NCI-H1417 treated with DMSO at 0.1 percent for 48 hours (cell line): ENCODE measurements around the gene RNF157.
A peak's percentile ranks its signal among the peaks of the same experiment; 100 is the strongest.
"Not testable (repeated sequence)": the region's sequence is repeated elsewhere in the genome, so short reads cannot be mapped to it uniquely, and the experiment has no call there.

Source experiments
- DNase-seq: peaks from one replicate; lab custom pipeline; 2025; lab: John Stamatoyannopoulos, UW

RNF157 gene

DNA sequence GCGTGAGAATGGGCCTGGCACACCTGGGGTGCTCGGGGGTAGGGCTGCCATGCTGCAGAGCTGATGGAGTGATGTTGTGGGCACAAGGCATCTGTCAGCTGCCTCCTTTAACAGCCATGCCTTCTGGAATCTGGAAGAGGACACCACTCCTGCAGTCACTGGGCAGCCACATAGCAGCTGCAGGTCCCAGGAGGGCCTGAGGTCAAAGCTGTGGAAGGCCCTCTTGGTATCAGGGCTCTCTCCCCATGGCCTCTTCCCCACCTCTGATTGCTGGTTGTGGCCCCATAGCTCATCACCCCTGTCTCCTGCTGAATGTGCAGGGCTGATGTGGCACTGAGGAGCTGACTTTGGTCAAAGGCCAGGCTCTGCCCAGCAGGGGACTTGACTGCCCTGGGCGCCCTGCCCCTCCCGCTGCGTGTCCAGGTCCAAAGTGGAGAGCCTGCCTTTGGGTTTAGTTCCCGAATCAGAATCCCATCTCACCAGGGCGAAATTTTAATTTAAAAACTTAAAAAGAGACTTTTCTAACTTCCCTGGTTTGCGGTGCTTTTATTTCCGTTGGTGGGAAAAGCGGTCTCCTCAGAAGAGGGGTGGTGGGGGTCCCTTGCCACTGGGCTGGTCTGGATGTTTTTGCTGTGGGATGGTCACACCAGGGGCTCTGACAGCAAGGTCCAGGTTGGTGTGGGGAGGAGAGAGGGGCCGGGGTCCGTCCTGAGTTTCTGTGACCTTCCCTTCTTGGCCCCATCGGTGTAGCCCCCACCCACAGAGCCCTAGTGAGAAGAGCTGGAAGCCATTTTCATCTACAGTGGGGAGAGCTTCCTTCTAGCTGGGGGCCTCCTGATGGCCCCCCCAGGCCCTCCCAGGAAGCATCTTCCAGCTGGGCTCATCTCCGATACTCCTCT, 30.7 kb upstream of the RNF157 start:
- DNase-seq = no peak

DNA sequence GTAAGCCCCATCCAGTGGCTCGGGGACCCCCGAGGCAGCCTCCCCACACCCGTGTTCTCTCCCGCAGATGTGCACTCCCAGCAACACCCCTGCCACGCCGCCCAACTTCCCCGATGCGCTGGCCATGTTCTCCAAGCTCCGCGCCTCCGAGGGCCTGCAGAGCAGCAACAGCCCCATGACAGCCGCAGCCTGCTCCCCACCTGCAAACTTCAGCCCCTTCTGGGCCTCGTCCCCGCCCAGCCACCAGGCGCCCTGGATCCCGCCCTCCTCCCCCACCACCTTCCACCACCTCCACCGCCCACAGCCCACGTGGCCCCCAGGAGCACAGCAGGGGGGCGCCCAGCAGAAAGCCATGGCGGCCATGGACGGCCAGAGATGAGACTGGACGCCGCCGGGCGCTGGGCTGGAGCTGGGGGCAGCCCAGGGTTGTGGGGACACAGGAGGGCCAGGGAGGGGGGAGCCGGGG, 29.9 kb upstream of the RNF157 start:
- no peak for DNase-seq

DNA sequence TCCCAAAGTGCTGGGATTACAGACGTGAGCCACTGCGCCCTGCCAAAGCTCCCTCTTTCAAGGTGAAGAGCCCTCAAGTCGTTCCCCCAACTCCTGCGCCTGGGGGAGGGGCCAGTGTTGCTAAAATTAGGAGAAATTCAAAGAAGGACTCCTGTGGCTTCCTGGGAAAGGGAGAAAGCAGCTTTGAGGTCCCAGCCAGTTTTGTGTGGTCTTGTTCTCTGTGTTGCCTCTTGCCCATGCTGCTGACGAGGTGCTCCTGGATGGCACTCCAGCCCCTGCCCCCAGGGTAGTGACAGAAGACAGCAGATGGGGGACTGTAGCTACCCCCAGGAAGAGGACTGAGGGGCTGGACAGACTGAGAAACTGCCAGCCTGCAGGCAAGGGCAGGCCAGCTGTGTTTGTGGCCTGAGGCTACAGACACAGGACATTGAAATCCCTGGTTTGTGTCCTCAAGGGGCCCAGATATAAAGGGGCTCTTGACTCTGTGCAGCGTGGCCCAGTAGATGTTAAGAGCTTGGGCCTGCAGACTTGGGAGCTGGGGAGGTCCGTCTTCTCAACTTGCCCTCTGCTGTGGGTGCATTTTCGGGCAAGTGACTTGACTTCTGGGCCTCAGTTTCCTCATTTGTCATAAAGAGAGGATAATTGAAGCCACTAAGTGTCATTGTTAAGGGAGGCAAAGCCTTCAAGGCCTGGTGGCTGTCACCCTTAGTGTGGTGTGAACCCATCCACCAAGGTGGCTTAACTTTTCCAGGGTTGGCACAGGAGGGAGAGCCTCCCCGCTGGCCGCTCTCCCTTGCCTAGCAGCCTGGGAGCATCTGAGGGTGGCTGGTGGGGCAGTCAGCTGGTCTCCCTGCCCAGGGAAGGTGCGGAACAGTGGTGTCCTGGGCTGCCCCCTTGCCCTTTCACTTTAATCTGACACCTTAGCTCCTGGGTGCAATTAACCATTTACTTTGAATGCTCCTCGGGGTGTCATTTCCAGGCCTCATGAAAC, 29.0 kb upstream of the RNF157 start:
- DNase-seq = no peak

DNA sequence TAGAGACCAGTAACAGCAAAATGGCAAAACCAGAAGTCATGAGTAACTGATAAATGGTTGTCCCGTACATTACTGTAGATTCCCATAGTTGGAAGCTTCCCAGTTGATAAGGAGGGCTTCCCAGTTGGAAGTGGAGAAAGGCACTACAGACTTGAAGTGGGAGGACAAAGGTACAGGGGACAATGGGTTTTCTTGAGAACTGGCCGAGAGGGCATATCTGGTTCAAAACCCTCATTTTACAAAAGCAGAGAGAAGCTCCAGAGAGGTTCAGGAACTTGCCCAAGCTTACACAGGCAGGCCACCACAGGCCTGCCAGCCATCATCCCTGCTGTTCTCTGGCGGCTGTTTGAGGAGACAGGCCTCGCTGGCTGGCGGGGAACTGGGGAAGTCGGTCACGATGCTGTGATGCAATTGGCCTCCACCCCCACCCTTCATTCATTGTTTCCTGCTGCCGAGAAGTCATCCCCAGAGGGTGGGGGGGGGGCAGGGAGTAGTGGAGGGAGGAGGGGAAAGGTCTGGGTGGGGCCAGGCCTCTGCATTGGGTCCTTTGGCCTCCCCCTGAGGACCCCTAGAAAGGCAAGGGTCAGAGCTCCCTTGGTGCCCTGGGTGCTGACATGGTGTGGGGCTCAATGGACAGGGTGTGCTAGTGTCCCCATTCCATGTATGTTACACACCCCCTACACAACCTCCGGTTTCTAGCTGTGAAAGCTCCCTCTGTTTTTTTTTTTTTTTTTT, 27.9 kb upstream of the RNF157 start:
- DNase-seq = no peak

DNA sequence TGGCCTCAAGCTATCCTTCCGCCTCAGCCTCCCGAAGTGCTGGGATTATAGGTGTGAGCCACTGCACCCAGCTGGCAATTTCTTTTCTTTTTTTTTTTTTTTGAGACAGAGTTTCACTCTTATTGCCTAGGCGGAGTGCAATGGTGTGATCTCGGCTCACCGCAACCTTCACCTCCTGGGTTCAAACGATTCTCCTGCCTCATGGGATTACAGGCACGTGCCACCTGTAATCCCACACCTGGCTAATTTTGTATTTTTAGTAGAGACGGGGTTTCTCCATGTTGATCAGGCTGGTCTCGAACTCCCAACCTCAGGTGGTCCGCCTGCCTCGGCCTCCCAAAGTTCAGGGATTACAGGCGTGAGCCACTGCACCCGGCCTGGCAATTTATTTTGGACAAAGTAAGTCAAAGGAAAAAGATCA, 27.3 kb upstream of the RNF157 start:
- not testable (repeated sequence) for DNase-seq

DNA sequence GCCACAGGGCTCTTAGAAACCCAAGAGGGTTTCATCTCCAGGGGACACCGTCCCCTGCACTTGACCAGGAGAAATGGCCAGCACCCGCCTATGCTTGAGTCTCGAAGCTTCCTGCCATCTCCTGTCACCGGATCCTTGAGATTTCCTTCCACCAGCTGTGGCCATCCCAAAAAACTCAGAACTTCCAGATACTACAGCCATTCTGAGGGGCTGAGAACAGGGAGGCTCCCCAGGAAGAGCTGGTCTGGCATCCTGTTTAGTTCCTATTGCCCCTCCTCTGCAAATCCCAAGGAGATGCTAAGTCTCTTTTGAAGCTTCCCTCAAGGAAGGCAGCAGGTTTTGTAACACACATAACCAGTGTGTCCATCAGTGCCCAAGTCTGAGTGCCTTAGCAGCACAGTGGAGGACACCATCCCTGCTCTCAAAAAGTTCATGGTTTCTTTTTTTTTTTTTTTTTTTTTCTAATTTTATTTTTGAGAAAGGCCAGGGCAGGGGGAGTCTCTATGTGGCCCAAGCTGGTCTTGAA, 26.8 kb upstream of the RNF157 start:
- DNase-seq = no peak

DNA sequence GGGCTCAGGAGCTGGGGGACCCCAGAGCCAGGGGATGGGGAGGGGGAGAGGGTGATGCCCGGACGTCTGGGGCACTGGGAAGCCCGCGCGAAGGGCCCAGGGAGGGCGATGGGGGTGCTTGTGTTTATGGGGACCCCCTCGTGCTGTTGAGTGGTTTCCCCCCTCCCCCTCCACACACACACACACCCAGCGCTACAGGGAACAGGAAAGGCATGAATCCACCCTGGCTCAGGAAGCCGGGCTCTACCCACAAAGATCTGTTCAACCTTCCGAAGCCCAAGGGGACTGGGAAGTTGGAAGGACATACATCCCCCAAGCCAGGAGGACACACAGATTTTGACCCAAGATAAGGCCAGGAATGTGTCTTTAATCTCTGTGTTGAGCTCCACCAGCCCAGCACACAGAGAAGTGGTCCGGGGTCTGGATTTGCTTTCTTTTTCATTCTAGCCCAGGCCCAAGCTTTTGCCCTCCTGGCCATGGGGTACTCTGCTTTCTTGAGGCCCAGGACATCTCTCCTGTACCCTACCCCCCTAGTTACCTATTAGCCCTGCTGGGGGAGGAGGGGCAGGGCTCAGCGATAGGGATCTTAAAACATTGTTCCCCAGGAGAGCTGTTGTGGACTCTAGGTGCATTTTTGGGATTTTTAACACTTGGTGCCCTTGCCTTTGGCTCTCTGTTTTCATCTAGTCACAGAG, 26.1 kb upstream of the RNF157 start:
- DNase-seq = no peak

DNA sequence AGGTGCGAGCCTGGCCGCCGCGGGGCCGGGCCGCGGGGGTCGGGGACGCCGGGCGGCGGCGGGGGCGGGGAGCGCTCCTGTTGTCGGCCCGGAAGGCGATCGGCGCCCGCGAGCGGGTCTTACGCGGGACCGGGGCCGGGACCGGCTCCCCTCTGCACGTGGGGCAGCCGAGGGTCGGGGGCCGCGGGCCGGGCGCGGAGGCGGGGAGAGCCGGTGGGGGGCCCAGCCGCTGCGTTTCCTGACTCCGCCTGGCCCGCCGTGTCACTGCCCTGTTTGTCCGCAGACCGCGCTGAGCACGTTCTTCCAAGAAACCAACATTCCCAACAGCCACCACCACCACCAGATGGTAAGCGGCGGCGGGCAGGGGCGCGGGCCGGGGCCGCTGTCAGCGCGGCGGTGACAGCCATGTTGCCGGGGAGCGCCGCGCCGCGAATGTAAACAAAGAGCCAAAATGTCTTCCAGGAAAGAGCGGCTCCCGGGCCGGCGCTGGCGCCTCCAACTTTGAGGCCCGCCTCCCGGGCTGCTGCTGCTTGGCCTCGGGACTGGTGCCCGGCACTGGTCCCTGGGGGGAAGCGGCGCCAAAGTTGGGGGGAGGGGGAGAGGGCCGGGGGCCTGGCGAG, 25.4 kb upstream of the RNF157 start:
- DNase-seq = no peak

DNA sequence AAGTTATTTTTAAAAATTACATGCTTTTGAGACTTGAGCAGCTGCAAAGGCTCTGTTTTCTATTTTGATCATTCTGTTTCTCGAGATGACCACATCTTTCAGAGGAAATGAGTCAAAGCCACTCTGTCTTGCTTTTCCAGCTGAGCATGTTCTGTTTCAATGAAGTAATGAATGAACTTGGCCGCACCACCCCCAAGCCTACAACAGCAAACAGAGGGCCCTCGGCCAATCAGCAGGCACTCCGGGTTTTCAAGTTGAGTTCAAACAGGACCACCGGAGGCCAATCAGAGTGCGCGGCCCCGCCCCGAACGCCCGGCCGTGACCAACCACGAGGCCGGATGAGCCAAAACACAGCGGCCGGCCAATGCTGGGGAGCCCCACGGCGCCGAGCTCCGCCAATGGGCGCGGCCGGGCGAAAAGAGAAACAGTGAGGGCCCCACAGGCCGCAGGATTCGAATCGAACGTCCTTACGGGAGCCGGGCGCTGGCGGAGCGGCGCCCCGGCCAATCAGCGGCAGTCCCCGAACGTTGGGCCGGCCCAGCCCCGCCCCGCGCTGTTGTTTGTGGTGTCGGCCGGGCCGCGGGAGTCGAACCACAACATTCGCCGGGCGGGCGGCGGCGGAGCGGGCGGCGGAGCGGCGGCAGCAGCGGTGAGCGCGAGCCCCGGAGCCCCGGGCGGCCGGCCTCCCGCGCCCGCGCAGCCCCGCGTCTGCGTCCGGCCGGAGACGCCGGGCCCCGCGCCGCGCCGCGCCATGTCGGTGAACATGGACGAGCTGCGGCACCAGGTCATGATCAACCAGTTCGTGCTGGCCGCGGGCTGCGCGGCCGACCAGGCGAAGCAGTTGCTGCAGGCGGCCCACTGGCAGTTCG, 24.7 kb upstream of the RNF157 start, which contains the start of gene UBALD2:
Gene UBALD2 (plus strand): TSS at position 594 of the 869 bp plus-strand sequence. CDS start 158 bp downstream, at position 752.
- DNase-seq = peak; percentile 91

DNA sequence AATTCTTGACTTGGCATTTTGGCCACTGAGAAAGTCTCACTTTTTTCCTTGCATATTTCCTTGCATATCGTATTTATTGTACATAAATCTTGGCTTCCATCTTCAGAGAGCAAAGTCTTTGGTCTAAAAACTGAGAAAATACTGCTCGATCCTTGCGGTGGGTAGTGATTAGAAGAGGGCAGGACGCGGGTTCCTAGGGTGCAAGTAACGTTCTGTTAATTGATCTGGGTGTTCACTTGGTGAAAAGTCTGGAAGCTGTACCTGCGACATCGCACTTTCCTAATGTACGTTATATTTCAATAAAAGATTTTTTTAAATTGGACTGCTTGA, 24.1 kb upstream of the RNF157 start:
- DNase-seq = no peak

DNA sequence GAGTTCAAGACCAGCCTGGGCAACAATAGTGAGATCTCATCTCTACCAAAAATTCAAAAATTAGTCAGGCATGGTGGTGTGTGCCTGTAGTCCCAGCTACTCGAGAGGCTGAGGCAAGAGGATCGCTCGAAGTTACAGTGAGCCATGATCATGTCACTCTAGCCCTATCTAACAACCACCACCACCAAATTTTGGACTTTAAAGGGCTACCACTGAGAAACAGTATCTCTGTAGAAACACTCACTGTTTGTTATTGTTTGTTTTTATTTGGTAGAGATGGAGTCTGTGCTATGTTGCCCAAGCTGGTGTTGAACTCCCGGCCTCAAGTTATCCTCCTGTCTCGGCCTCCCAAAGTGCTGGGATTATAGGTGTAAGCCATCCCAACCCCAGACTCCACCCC, 23.6 kb upstream of the RNF157 start:
- DNase-seq = no peak

DNA sequence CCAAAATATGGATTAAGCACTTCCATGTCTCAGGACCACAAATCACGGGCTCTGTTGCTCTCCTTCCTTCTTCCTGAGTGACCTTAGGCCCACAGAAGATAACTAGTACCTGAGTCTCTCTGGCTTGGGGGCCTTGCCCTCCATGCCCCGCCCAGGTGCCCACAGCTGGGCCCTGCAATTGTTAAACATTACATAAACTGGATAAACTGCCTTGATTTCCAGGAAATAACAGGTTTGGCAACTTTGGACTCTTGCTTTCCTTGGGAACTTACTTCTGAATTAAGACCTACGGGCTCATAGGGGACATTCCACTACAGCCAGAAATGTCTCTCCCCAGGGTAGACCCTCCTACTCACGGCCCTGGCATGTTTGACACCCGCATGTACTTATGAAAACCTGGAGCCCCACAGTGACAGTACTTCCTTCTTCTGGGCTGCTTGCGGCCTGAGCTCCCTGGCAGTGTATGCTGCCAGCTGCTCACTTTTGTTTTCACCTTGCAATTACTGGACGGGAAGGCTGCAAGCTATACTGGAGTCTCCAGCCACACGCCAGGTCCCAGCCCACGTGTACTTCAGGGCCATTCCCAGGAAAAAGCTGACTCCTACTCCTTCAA, 22.5 kb upstream of the RNF157 start:
- DNase-seq = no peak

DNA sequence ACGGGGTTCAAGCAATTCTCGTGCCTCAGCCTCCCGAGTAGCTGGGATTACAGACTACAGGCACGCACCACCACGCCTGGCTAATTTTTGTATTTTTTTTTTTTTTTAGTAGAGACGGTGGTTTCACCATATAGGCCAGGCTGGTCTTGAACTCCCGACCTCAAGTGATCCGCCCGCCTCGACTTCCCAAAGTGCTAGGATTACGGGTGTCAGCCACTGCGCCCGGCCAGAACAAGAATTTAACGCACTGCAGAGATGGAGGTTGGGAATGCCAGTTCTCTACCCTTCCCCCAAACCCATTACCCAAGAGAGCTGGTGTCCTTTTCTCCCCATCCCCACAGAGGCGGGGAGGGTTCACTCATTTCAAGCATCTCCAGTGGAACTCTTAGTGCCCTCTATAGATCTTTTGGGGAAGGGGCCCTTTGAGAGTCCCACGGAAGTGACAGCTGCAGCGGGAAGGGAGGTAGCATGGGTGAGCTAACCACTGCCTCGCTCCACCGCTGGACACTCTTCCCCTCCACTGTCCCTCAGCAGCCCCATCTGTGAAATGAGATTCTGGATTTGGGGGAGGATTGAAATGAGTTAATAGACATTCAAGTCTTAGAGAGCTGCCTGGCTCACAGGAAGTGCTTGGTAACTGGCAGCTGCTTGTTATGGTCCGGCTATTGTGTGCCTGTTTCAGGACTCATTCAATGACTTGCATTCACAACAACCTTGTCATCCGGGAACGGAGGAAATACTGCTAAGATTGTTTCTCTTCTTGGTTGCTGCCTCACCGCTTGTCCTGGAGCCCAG, 21.3 kb upstream of the RNF157 start:
- no peak for DNase-seq

DNA sequence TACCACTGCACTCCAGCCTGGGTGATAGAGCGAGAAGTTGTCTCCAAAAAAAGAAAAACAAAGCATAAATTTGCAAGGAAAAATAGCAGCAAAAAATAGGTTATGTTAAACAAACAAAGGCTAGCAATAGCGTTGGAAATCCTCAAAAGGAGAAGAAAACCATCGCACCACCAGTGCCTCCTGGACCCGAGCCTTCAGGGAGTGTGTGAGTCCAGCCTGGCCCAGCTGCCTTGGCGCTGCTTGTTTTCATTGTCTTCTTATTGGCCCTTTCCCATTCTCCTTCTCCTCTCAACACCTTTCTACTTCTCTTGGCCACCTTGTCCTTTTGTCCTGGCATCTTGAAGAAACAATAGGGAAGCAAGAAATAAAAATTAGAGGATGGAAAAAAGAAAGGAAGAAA, 20.4 kb upstream of the RNF157 start:
- no peak for DNase-seq

DNA sequence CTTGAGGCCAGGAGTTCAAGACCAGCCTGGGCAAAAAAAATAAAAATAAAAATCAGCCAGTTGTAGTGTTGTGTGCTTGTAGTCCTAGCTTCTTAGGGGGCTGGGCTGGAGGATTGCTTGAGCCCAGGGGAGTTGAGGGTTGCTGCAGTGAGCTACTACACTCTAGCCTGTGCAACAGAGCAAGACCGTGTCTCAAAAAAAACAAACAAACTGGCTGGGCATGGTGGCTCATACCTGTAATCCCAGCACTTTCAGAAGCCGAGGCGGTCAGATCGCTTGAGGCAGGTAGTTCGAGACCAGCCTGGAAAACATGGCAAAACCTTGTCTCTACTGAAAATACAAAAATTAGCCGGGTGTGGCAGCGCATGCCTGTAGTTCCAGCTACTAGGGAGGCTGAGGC, 19.9 kb upstream of the RNF157 start:
- DNase-seq = no peak

DNA sequence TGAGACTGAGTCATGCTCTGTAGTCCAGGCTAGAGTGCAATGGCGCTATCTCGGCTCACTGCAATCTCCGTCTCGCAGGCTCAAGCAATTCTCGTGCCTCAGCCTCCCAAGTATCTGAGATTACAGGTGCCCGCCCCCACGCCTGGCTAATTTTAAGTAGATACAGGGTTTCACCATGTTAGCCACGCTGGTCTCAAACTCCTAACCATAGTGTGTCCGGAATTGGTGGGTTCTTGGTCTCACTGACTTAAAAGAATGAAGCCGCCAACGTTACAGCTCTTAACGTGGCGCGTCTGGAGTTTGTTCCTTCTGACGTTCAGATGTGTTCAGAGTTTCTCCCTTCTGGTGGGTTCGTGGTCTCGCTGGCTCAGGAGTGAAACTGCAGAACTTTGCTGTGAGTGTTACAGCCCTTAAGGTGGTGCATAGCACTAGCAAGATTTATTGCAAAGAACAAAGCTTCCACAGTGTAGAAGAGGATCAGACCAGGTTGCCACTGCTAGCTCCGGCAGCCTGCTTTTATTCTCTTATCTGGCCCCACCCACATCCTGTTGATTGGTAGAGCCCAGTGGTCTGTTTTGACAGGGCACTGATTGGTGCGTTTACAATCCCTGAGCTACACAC, 16.2 kb upstream of the RNF157 start:
- not testable (repeated sequence) for DNase-seq

DNA sequence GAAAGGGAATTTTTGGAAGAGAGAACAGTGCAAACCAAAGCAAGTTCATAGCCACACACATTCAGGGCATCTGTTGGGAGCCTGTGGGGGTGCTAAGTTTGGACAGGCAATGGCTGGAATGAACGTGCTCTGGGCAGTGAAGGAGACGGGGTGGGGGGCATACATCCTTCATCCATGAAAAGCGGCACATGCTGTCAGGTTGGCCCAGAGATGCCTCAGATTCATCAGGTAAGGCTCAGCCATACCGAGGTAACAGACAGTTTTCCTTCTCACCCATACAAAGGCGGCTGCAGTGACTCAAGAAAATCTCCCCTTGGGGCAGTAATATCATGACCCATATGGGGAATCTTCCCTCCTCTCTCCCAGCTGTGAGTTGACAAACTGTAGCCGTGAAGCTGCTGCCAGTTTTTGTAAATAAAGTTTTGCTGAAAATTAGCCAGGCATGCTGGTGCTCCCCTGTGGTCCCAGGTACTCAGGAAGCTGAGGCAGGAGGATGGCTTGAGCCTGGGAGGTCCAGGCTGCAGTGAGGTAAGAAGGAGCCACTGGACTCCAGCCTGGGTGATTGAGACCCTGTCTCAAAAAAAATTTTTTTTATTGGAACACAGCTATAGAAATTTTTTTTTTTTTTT, 15.6 kb upstream of the RNF157 start:
- no peak for DNase-seq
